Hypothalamus (tissue), 51 donors: ENCODE results near the gene IFNB1.

Experiments
- DNase-seq, 51 donors: peaks; one replicate each; lab custom pipeline; 2025; lab: John Stamatoyannopoulos, UW

Gene IFNB1

GRCh38 chr9:21077781-21078180 lies at the start of gene IFNB1:
IFNB1 (minus strand) TSS chr9:21077942; CDS start chr9:21077869, 73 bp downstream.
- DNase-seq: no peak

GRCh38 chr9:21121595-21122251 lies 44.0 kb upstream of the IFNB1 start:
- no peak for DNase-seq

- no peak for DNase-seq
Measured at GRCh38 chr9:21121079-21121478, 43.3 kb upstream of the IFNB1 start.

- no peak for DNase-seq
Measured at GRCh38 chr9:21119093-21119770, 41.5 kb upstream of the IFNB1 start.

- DNase-seq: no peak
Measured at GRCh38 chr9:21114311-21114710, 36.6 kb upstream of the IFNB1 start.

- peak in 4 of 51 donors; percentile 4 to 40 (median 10) for DNase-seq
Measured at GRCh38 chr9:21110708-21111576, 33.2 kb upstream of the IFNB1 start.

- DNase-seq: no peak
Measured at GRCh38 chr9:21104787-21105186, 27.0 kb upstream of the IFNB1 start.

- no peak for DNase-seq
Measured at GRCh38 chr9:21102305-21102704, 24.6 kb upstream of the IFNB1 start.

DNA sequence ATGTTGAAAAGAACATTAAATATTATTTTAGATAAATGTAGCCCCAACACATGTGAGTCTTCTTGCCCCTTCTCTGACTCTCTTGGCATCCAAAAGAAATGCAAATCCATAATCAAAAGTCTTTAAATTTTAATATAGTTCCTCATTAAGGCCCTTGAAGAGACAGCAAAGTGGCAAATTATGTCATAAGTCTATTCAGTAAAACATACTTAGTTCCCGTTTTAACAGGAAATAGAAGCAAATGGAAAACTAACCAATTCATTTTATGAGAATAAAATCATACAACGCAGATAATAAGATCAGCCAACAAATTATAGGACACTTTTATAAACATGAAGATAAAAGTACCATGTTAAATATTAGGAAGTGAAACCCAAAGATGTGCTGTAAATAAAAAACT lies 20.1 kb upstream of the IFNB1 start:
- DNase-seq: no peak

GRCh38 chr9:21096901-21097255 lies 19.1 kb upstream of the IFNB1 start:
- no peak for DNase-seq

- DNase-seq: no peak
Measured at GRCh38 chr9:21096172-21096900, 18.6 kb upstream of the IFNB1 start.

DNA sequence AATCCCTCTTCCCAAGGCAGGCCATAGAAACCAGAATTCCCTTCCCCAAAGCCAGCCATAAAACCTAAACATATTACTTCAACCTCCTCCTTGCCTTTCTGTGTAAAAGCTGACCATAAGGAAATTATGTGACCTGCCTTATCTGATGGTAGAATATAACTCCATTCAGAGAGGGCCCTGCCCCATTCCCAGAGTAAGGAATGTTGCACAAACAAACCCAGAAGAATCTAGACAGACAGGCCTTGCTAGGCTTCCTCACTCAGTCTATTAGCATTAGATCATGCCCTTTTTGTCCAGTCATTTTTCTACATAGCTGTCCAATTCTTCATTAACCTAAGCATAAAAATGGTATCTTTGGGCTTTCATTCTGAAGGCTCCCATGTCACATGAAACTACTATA lies 17.8 kb upstream of the IFNB1 start:
- DNase-seq: no peak

- no peak for DNase-seq
Measured at GRCh38 chr9:21086538-21086937, 8.8 kb upstream of the IFNB1 start.

- no peak for DNase-seq
Measured at GRCh38 chr9:21085005-21085404, 7.3 kb upstream of the IFNB1 start.

DNA sequence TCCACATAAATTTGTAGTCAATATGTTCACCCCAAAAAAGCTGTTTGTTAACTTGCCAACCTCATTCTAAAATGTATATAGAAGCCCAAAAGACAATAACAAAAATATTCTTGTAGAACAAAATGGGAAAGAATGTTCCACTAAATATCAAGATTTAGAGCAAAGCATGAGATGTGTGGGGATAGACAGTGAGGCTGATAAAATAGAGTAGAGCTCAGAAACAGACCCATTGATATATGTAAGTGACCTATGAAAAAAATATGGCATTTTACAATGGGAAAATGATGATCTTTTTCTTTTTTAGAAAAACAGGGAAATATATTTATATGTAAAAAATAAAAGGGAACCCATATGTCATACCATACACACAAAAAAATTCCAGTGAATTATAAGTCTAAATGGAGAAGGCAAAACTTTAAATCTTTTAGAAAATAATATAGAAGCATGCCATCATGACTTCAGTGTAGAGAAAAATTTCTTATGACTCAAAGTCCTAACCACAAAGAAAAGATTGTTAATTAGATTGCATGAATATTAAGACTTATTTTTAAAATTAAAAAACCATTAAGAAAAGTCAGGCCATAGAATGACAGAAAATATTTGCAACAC lies 6.6 kb upstream of the IFNB1 start:
- DNase-seq: no peak

DNA sequence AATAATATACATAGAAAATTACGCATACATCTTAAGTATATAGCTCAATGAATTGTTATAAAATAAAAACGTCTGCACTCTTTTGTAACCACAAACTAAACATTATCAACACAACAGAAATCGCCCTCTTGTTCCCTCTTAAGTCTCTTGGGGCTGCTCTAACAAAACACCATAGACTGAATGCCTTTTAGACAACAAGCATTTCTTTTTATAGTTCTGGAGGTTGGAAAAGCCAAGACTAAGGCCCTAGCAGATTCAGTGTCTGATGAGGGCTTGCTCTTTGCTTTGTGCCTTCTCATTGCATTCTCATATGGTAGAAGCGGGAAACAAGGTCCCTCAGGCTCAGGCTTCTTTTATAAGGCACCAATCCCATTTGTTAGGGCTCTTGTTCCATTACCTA lies 4.9 kb upstream of the IFNB1 start:
- DNase-seq: no peak

GRCh38 chr9:21081999-21082398 lies 4.3 kb upstream of the IFNB1 start:
- DNase-seq: no peak

DNA sequence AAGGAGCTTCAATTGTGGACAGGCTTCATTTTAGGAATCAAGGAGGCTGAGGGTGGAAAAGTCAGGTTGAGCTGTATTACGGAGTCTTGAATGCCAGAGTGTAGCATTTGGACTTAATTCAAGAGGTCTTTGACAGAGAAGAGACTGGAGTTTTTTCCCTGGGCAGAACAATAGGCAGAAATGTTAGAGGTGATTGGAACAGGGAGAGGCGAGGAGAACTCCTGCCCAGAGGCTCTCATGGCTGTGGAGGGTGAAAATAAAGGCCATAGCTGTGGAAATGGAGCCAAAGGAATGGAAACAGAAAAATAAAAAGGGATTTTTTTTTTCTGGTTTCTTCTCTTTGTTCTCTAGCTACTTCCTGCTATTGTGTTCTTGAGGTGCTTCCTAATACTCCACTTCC lies 3.7 kb upstream of the IFNB1 start:
- DNase-seq: no peak

DNA sequence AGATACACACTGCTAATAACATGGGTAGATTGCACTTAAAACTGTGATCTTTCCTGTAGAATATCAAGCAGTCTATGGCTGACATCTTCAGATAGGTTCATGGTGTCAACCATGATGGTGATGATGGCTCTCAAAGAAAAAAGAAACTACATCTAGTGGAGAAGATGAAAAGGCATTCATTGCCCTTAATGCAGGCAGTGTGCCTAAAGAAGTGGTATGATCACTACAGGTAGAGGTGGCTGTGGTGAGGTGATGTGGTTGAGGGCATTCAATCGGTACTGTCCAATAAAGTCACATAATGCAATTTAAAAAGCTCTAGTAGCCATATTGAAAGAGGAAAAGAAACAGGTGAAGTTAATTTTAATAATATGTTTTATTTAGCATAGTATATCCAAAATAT lies 3.1 kb upstream of the IFNB1 start:
- no peak for DNase-seq

DNA sequence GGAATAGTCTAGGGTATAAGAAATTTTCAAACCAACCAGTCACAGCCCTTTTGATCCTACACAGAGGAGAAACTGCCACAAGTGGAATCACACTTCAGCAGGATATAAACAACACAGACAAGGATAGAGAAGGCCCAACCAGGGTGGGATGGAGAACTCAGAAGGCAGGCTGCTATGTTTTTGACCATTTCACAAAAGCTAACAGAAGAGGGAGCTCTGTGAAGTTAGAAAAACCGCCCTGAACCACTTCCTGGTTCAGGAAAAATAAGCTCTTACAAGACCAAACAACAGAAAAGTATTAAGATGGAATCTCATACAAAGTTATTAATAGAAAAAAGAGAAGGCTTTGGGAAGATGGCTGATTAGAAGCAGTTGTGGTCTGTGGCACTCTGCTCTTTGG lies 960 bp upstream of the IFNB1 start:
- DNase-seq: no peak

DNA sequence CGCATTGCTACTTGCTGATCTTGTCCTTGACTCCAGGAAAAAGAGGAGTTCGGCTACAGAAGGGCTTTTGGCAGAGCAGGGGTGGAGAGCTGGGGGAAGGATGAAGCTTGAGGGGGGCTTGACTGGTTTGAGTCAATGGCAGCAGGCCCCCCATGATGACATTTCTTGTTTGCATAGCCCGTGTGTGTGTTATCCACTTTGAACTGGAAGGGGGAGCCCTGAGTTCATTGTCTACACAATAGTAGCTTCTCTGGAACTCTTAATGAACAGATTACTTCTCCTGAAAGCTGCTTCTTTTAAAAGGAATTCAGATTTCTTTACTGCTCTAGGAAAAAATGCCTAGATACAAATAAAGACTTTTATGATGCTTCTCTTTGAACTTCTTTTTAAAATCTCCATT lies 2.3 kb downstream of the IFNB1 start:
- no peak for DNase-seq
